ENCODE measurements around the gene NDUFS2. TPM values are rescaled to one million over a fixed set of nuclear protein-coding genes. Genes with fewer than 3 reads are reported as not detected.

Gene NDUFS2
- total and polyA plus RNA-seq, 2 of the 8 experiments (the other 6 are each of a cell fraction or from before 2014, with no cell fraction given), result 95.1 to 113 TPM

DNA sequence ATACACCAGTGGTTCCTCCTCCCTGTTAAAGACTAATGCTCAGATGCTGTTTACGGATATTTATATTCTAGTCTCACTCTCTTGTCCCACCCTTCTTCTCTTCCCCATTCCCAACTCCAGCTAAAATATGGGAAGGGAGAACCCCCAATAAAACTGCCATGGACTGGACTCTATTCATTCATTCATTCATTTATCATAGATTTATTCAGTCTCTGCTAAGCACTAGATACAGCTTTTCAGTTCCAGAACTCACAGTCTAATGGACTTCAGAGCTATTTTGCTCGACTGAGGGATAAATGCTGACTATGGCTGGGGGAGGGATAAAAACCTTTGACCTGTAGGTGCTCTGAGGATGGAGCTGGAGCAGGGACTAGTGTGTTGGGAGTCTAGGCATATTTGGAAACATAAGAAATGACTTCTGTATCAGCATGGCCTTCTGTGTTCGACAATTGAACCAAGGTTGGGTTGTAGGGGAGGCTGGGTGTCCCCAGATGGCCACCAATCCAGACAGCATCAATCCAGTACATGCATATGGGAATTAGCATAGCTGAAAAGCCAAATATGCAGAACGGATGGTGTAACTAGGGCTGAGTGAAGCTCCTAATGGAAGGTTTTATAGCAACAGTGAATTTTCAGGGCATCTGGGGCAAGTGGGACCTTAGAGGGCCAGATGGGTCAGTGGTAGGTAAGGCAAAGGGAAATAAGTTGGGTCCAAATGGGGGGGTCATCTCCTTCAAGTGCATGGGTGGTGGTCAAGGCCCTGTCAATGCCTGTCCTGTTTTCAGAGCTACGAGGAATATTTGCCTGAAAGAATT is 17.1 kb downstream of the NDUFS2 start:
- Histone ChIP-seq H3K27ac (ENCODE audit: low read depth, low read length) (no peak overlapping the region), H4K8ac (ENCODE audit: extremely low read depth, insufficient read depth, low read length) (no peak overlapping the region), H3K23me2 (ENCODE audit: low read depth, low read length) (no peaks in the 10 kb centered on the region), H4K20me1 (replicated peaks in 1 of 2; ENCODE audit: control insufficient read depth in 1 of 2, insufficient read depth in 2 of 2, low read length in 2 of 2) (no peaks in the 10 kb centered on the region), H3K79me2 (ENCODE audit: control insufficient read depth in 1 of 2, insufficient read depth in 2 of 2, low read length in 2 of 2) (no peaks in the 10 kb centered on the region), H3K18ac (ENCODE audit: extremely low read depth, low read length) (no peak overlapping the region), H3K56ac (replicated peaks; ENCODE audit: insufficient read length, low read depth, low read length) (no peak overlapping the region), H3K36me3 (ENCODE audit: control insufficient read depth in 2 of 4, insufficient read depth in 4 of 4, low read length in 3 of 4) (peaks cover under 1 to 3% (median 1%) of the 10 kb centered on the region in 4 experiments; a peak in 5 of 8 replicates), H2BK120ac (replicated peaks; ENCODE audit: low read depth, low read length) (no peak overlapping the region), H3K9me3 (ENCODE audit: insufficient read depth in 2 of 2, low read depth in 1 of 2, low read length in 1 of 2) (no peaks in the 10 kb centered on the region), H2BK15ac (ENCODE audit: low read length) (no peak overlapping the region), H4K91ac (replicated peaks; ENCODE audit: insufficient read length, low read length) (no peak overlapping the region), H3K23ac (ENCODE audit: insufficient read length) (no peak overlapping the region), H3K4me3 (ENCODE audit: extremely low read depth in 1 of 4, insufficient read depth in 2 of 4, low read depth in 3 of 4, low read length in 4 of 4) (no peak overlapping the region), H2BK12ac (ENCODE audit: low read depth, low read length) (no peak overlapping the region), H3K4me1 (replicated peaks in 1 of 4; ENCODE audit: control insufficient read depth in 3 of 4, insufficient read depth in 4 of 4, low read length in 3 of 4) (peaks cover 0 to 13% (median 0%) of the 10 kb centered on the region in 4 experiments; a peak in 3 of 7 replicates), H3K4me2 (ENCODE audit: insufficient read depth in 1 of 2, low read depth in 2 of 2, low read length in 2 of 2) (no peak overlapping the region; a peak in 1 of 4 replicates), H4K5ac (ENCODE audit: insufficient read length, low read depth, low read length) (no peak overlapping the region), H3K79me1 (ENCODE audit: low read depth, low read length) (no peaks in the 10 kb centered on the region), H2AK5ac (ENCODE audit: low read depth, low read length) (no peak overlapping the region), H3K9ac (replicated peaks in 1 of 4; ENCODE audit: extremely low read depth in 1 of 4, low read depth in 3 of 4, low read length in 3 of 4) (no peak overlapping the region), H2AFZ (ENCODE audit: low read length) (no peak overlapping the region), H2BK5ac (ENCODE audit: low read depth, low read length) (no peak overlapping the region), H3K4ac (replicated peaks; ENCODE audit: insufficient read length, low read depth, low read length) (no peak overlapping the region), H3K14ac (ENCODE audit: insufficient read length) (no peak overlapping the region), H2BK20ac (ENCODE audit: low read length) (0 out of 2 replicates have a peak overlapping the region, but pooled peaks have one; percentile 19), H3K27me3 (replicated peaks in 1 of 4; ENCODE audit: control insufficient read depth in 3 of 4, extremely low read depth in 1 of 4, insufficient read depth in 3 of 4, low read length in 3 of 4) (0 out of 7 replicates have a peak, but pooled peaks cover 0 to 2% (median 0%) of the 10 kb centered on the region in 4 experiments)
- no peak for FAIRE-seq
- 88% methylated on average over 5 of the region's 5 CpGs; no CpG with 5 or more reads in 1 of the 2 experiments for WGBS, 2 experiments (ENCODE audit: extremely low coverage in 1 of 2, insufficient coverage in 1 of 2, insufficient read length in 1 of 2, insufficient replicate concordance in 2 of 2, low coverage in 1 of 2, low lambda C conversion rate in 2 of 2, missing lambda C conversion rate in 1 of 2)
- ChIA-PET CTCF (ENCODE audit: partially characterized antibody) (interaction anchor here (0.6 to 23.7 kb wide), 13 partner anchors 9 to 931 kb away, joined by 3 to 427 read pairs (median 5); partner anchors contain the start of genes ADAMTS4, NDUFS2 and TOMM40L), POLR2A (ENCODE audit: partially characterized antibody) (interaction anchor here (0.7 to 9.9 kb wide), 7 partner anchors 8 to 71 kb away, joined by 3 to 82 read pairs (median 3); partner anchors contain the start of genes ADAMTS4 and NDUFS2)
- no peak for DNase-seq (ENCODE audit: low read depth in 1 of 2, low spot score in 2 of 2)
- TF ChIP-seq SRF (IDR thresholded peaks at IDR 0.05; ENCODE audit: low read depth, low read length) (no peak), CBX5 (IDR thresholded peaks at IDR 0.05; ENCODE audit: low read depth, low read length) (no peak), TAF1 (IDR thresholded peaks at IDR 0.05; ENCODE audit: low read depth, low read length) (no peak), GTF2F1 (IDR thresholded peaks at IDR 0.05; ENCODE audit: borderline replicate concordance, low read depth, low read length) (no peak), EZH2 (IDR thresholded peaks at IDR 0.05; ENCODE audit: low read depth, low read length, severe bottlenecking) (no peak), TCF12 (IDR thresholded peaks at IDR 0.05; ENCODE audit: low read depth, low read length) (no peak), CEBPB (IDR thresholded peaks at IDR 0.05; ENCODE audit: low read depth, low read length) (no peak), ASH2L (IDR thresholded peaks at IDR 0.05; ENCODE audit: low read length) (no peak), YY1 (IDR thresholded peaks at IDR 0.05; ENCODE audit: low read depth, low read length) (no peak), KDM1A (IDR thresholded peaks at IDR 0.05; ENCODE audit: borderline replicate concordance, low read length) (no peak), CHD2 (IDR thresholded peaks at IDR 0.05; ENCODE audit: low read length) (no peak)
- TF ChIP-seq, protein P1, sequence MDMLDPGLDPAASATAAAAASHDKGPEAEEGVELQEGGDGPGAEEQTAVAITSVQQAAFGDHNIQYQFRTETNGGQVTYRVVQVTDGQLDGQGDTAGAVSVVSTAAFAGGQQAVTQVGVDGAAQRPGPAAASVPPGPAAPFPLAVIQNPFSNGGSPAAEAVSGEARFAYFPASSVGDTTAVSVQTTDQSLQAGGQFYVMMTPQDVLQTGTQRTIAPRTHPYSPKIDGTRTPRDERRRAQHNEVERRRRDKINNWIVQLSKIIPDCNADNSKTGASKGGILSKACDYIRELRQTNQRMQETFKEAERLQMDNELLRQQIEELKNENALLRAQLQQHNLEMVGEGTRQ (IDR thresholded peaks at IDR 0.05; ENCODE audit: low read length), result no peak

Measured in H1 (cell line).